OCI-LY7 (cell line): ENCODE measurements around the gene CASQ1.

Experiments
- CTCF ChIP-seq: fragments of 200-600 bp; sonication (generic); conservative IDR thresholded peaks from 2 replicates; pipeline ENCODE4 v1.5.1; 2014; ENCODE audit warnings: mild to moderate bottlenecking, antibody characterized with exemption, low read length, moderate library complexity, mixed read lengths
- EZH2phosphoT487 ChIP-seq: fragments of 200-600 bp; sonication (generic); IDR thresholded peaks from 2 replicates; pipeline ENCODE4 v1.6.1; 2018; ENCODE audit warnings: low read depth, borderline replicate concordance, mild to moderate bottlenecking, mixed run types, antibody characterized with exemption, low read length, moderate library complexity, mixed read lengths

- no peak for TF ChIP-seq CTCF
- no peak for TF ChIP-seq EZH2phosphoT487
Measured at GRCh38 chr1:160239582-160240299, 49.4 kb downstream of the CASQ1 start.
